Osteoblast (primary cell): Measurements from ENCODE around the gene ABAT. TPM values are rescaled to one million over a fixed set of nuclear protein-coding genes. Genes with fewer than 3 reads are reported as not detected.
"Not testable (repeated sequence)": the region's sequence is repeated elsewhere in the genome, so short reads cannot be mapped to it uniquely, and the experiment has no call there.

Experiments used
- DNase-seq: peaks from one replicate; pipeline ENCODE4 v3.0.0; 2011; ENCODE audit warnings: low spot score, mixed read lengths; ENCODE audit not compliant: insufficient read length; ENCODE audit errors: missing footprints
- H2AFZ ChIP-seq: 2 replicates; pipeline ENCODE4 v1.6.0; 2011; ENCODE audit warnings: mild to moderate bottlenecking, low read length
- H3K27ac ChIP-seq: 2 replicates; pipeline ENCODE4 v1.5.1; 2011; ENCODE audit warnings: mild to moderate bottlenecking, low read depth, low read length, moderate library complexity
- H3K27me3 ChIP-seq: 2 replicates; pipeline ENCODE4 v1.6.0; 2012; ENCODE audit warnings: mild to moderate bottlenecking, control low read depth, inconsistent platforms, low read length, moderate library complexity; ENCODE audit not compliant: insufficient read depth
- H3K36me3 ChIP-seq: 2 replicates; pipeline ENCODE4 v1.5.1; 2011; ENCODE audit warnings: mild to moderate bottlenecking, low read length, control low read depth, moderate library complexity; ENCODE audit not compliant: insufficient read depth
- H3K4me1 ChIP-seq: 2 replicates; pipeline ENCODE4 v1.5.1; 2011; ENCODE audit warnings: mild to moderate bottlenecking, low read length, control low read depth, moderate library complexity; ENCODE audit not compliant: insufficient read depth
- H3K4me2 ChIP-seq: 2 replicates; pipeline ENCODE4 v1.6.0; 2011; ENCODE audit warnings: mild to moderate bottlenecking, low read length; ENCODE audit not compliant: insufficient read depth
- H3K4me3 ChIP-seq: fragments of 200-600 bp; sonication (generic); 3 replicates; pipeline ENCODE4 v1.5.1; 2012; ENCODE audit warnings: mild to moderate bottlenecking, low read length, inconsistent platforms; ENCODE audit not compliant: insufficient read depth
- H3K79me2 ChIP-seq: 2 replicates; pipeline ENCODE4 v1.6.0; 2012; ENCODE audit warnings: mild to moderate bottlenecking, low read length, control low read depth, inconsistent platforms; ENCODE audit not compliant: insufficient read depth
- H3K9me3 ChIP-seq: 2 replicates; pipeline ENCODE4 v1.5.1; 2011; ENCODE audit warnings: low read depth, low read length, control low read depth
- H4K20me1 ChIP-seq: 2 replicates; pipeline ENCODE4 v1.6.0; 2012; ENCODE audit warnings: mild to moderate bottlenecking, low read length, control low read depth; ENCODE audit not compliant: insufficient read depth
- CTCF ChIP-seq: IDR thresholded peaks from 2 replicates; pipeline ENCODE4 v1.5.1; 2011; ENCODE audit warnings: mild to moderate bottlenecking, low read depth, low read length, moderate library complexity; ENCODE audit errors: extremely low read depth
- total RNA-seq: library from RNA; depleted of rRNA; stranded (reverse); fragments of >200 nt; gene quantifications from 2 replicates; pipeline ENCODE4 v1.2.3, GENCODE V29; 2012

Gene ABAT
- total RNA-seq, 1 donor: 6.5 TPM

GRCh38 chr16:8649829-8650554 lies 24.4 kb upstream of the ABAT start:
- no peak for DNase-seq
- H2AFZ ChIP-seq: no peak overlapping the region

GRCh38 chr16:8651958-8652357 lies 22.5 kb upstream of the ABAT start:
- H3K4me2 ChIP-seq, H3K27me3 ChIP-seq, DNase-seq, H3K36me3 ChIP-seq, H3K79me2 ChIP-seq, H2AFZ ChIP-seq, H3K9me3 ChIP-seq, H4K20me1 ChIP-seq, H3K4me1 ChIP-seq, H3K27ac ChIP-seq, H3K4me3 ChIP-seq: not testable (repeated sequence)
- peak; percentile 38 for TF ChIP-seq CTCF

More at GRCh38 chr16:8649829-8650554, 24.4 kb upstream of the ABAT start:
- H3K9me3 ChIP-seq: no peaks in the 10 kb centered on the region
- H3K4me3 ChIP-seq: no peak overlapping the region
- H3K36me3 ChIP-seq: peaks cover 27% of the 10 kb centered on the region
- no peaks in the 10 kb centered on the region for H4K20me1 ChIP-seq
- H3K27me3 ChIP-seq: no peaks in the 10 kb centered on the region
- no peak overlapping the region for H3K27ac ChIP-seq
- H3K79me2 ChIP-seq: no peaks in the 10 kb centered on the region
- no peak overlapping the region for H3K4me2 ChIP-seq
- no peak for TF ChIP-seq CTCF
- no peaks in the 10 kb centered on the region for H3K4me1 ChIP-seq

GRCh38 chr16:8655184-8655717 lies 19.2 kb upstream of the ABAT start:
- Histone ChIP-seq H4K20me1 (no peaks in the 10 kb centered on the region), H3K9me3 (no peaks in the 10 kb centered on the region), H2AFZ (no peak overlapping the region), H3K36me3 (no peaks in the 10 kb centered on the region), H3K4me2 (no peak overlapping the region), H3K4me1 (no peaks in the 10 kb centered on the region), H3K27me3 (no peaks in the 10 kb centered on the region), H3K79me2 (no peaks in the 10 kb centered on the region), H3K27ac (no peak overlapping the region), H3K4me3 (no peak overlapping the region)
- DNase-seq: no peak
- TF ChIP-seq CTCF: peak; percentile 45

- TF ChIP-seq CTCF: no peak
- no peaks in the 10 kb centered on the region for H3K79me2 ChIP-seq
- no peaks in the 10 kb centered on the region for H4K20me1 ChIP-seq
- H3K4me1 ChIP-seq: no peaks in the 10 kb centered on the region
- H3K27ac ChIP-seq: no peak overlapping the region
- H3K27me3 ChIP-seq: no peaks in the 10 kb centered on the region
- H2AFZ ChIP-seq: no peak overlapping the region
- no peak overlapping the region for H3K4me2 ChIP-seq
- no peak for DNase-seq
- H3K36me3 ChIP-seq: no peaks in the 10 kb centered on the region
- H3K9me3 ChIP-seq: no peaks in the 10 kb centered on the region
- H3K4me3 ChIP-seq: no peak overlapping the region
Measured at GRCh38 chr16:8656376-8656775, 18.0 kb upstream of the ABAT start.
